GM12892 (cell line): ENCODE measurements around the gene KIR2DL1.

ENCODE experiments used
- POLR2A ChIP-seq: IDR thresholded peaks from 2 replicates; pipeline ENCODE4 v1.6.1; 2011; ENCODE audit warnings: low read depth, low read length, control low read depth
- POLR2AphosphoS5 ChIP-seq: IDR thresholded peaks from 2 replicates; pipeline ENCODE4 v1.6.1; 2011; ENCODE audit warnings: low read depth, low read length, control low read depth
- TAF1 ChIP-seq: IDR thresholded peaks from 2 replicates; pipeline ENCODE4 v1.6.1; 2011; ENCODE audit warnings: low read depth, mild to moderate bottlenecking, control low read depth, low read length, borderline replicate concordance

- TF ChIP-seq POLR2AphosphoS5 = no peak
- TF ChIP-seq POLR2A = no peak
- TF ChIP-seq TAF1 = no peak
These were observed 44.3 kb upstream of the KIR2DL1 start for GRCh38 chr19:54725321-54725720.
